GM12878 (cell line): ENCODE results near the gene TM9SF2. TPM values are rescaled to one million over a fixed set of nuclear protein-coding genes. Genes with fewer than 3 reads are reported as not detected.

Source experiments
- ATAC-seq: fragments of 200-7000 bp; cut with Tn5 transposase; 3 replicates; pipeline ENCODE4 v1.9.1; 2020; ENCODE audit warnings: mild to moderate bottlenecking, moderate library complexity
- BruUV-seq: library from RNA; stranded (reverse); fragments of 400-500 nt; replicated peaks from 2 replicates; lab custom pipeline; 2021; lab: Mats Ljungman, UMichigan
- CTCF ChIA-PET: fragments of 300-600 bp; sonication (Branson Sonifier 250); formaldehyde crosslinking; extraction: SDS; loops from one replicate; lab custom pipeline; 2021; ENCODE audit warnings: inconsistent platforms; lab: Yijun Ruan, JAX
- POLR2A ChIA-PET: fragments of 350-600 bp; formaldehyde crosslinking; extraction: SDS; loops from one replicate; lab custom pipeline; 2021; ENCODE audit warnings: inconsistent platforms; lab: Charles Lee
- RAD21 ChIA-PET: fragments of 300-600 bp; sonication (Branson Sonifier 250); formaldehyde crosslinking; loops from one replicate; lab custom pipeline; 2023; ENCODE audit warnings: antibody characterized with exemption; ENCODE audit not compliant: unreplicated experiment; lab: Charles Lee
- SMC1A ChIA-PET: fragments of 300-600 bp; sonication (Branson Sonifier 250); formaldehyde crosslinking; loops from one replicate; lab custom pipeline; 2023; ENCODE audit not compliant: unreplicated experiment, uncharacterized antibody; lab: Charles Lee
- DNase-seq: peaks from one replicate; pipeline ENCODE4 v3.0.0-alpha.2; 2011; ENCODE audit warnings: low read depth, low spot score
- FAIRE-seq: peaks from 3 replicates; lab custom pipeline; 2011; peaks lifted over from hg19 to GRCh38; lab: Jason Lieb, UNC
- H2AFZ ChIP-seq: 2 replicates; pipeline ENCODE4 v1.6.0; 2011; ENCODE audit warnings: low read depth, low read length, control low read depth; ENCODE audit not compliant: control insufficient read depth
- H3K27ac ChIP-seq: 2 replicates; pipeline ENCODE4 v1.5.1; 2011; ENCODE audit warnings: control low read depth; ENCODE audit not compliant: control insufficient read depth, insufficient read depth
- H3K27me3 ChIP-seq, 2 experiments: replicated peaks in 1 of 2; 2 replicates each; pipeline versions ENCODE4 v1.6.0 to v1.6.1; 2011; ENCODE audit warnings: low read length in 1 of 2; ENCODE audit not compliant: control insufficient read depth in 2 of 2, insufficient read depth in 2 of 2
- H3K36me3 ChIP-seq, 2 experiments: 2 replicates each; pipeline ENCODE4 v1.5.1; 2011; ENCODE audit warnings: low read length in 1 of 2; ENCODE audit not compliant: control insufficient read depth in 2 of 2, insufficient read depth in 2 of 2
- H3K4me1 ChIP-seq: 2 replicates; pipeline ENCODE4 v1.6.1; 2011; ENCODE audit warnings: mild to moderate bottlenecking, low read length, moderate library complexity, mixed read lengths; ENCODE audit not compliant: control insufficient read depth, insufficient read depth
- H3K4me2 ChIP-seq: 2 replicates; pipeline ENCODE4 v1.6.0; 2011; ENCODE audit warnings: control low read depth; ENCODE audit not compliant: control insufficient read depth, insufficient read depth
- H3K4me3 ChIP-seq: fragments of 200-600 bp; sonication (generic); 2 replicates; pipeline ENCODE4 v1.5.1; 2016
- H3K79me2 ChIP-seq: 2 replicates; pipeline ENCODE4 v1.6.0; 2011; ENCODE audit warnings: low read length; ENCODE audit not compliant: control insufficient read depth, insufficient read depth
- H3K9ac ChIP-seq: 2 replicates; pipeline ENCODE4 v1.8.0; 2011; ENCODE audit warnings: low read length, control low read depth, mixed read lengths; ENCODE audit not compliant: control insufficient read depth, insufficient read depth
- H3K9me3 ChIP-seq: replicated peaks from 3 replicates; pipeline ENCODE4 v1.5.1; 2011; ENCODE audit warnings: mild to moderate bottlenecking, low read length; ENCODE audit not compliant: control insufficient read depth, insufficient read depth
- H4K20me1 ChIP-seq: 2 replicates; pipeline ENCODE4 v1.6.0; 2011; ENCODE audit not compliant: control insufficient read depth, insufficient read depth
- BMI1 ChIP-seq: fragments of 450-650 bp; IDR thresholded peaks from 2 replicates; pipeline ENCODE4 v1.6.1; 2016; ENCODE audit warnings: mild to moderate bottlenecking, moderate library complexity, borderline replicate concordance
- CBX3 ChIP-seq: fragments of 200-600 bp; sonication (generic); IDR thresholded peaks from 2 replicates; pipeline ENCODE4 v1.6.1; 2016; ENCODE audit warnings: low read depth, borderline replicate concordance
- CREB1 ChIP-seq: IDR thresholded peaks from 2 replicates; pipeline ENCODE4 v1.6.1; 2012; ENCODE audit warnings: low read depth, mild to moderate bottlenecking, inconsistent platforms
- EP300 ChIP-seq, 2 experiments: fragments of 150-350 bp in 1 of 2; IDR thresholded peaks; 2 replicates each; pipeline ENCODE4 v1.6.1; 2011 to 2012; ENCODE audit warnings: low read depth in 2 of 2, low read length in 2 of 2, borderline replicate concordance in 1 of 2, improper control_type of control experiment in 1 of 2, inconsistent platforms in 1 of 2; ENCODE audit not compliant: control insufficient read depth in 1 of 2
- IRF5 ChIP-seq: fragments of 450-650 bp; IDR thresholded peaks from 2 replicates; pipeline ENCODE4 v1.6.1; 2017; ENCODE audit warnings: borderline replicate concordance
- KLF5 ChIP-seq: fragments of 450-650 bp; IDR thresholded peaks from 2 replicates; pipeline ENCODE4 v1.6.1; 2014; ENCODE audit warnings: mild to moderate bottlenecking; ENCODE audit not compliant: partially characterized antibody
- NFYA ChIP-seq: IDR thresholded peaks from 2 replicates; pipeline ENCODE4 v1.6.1; 2011; ENCODE audit warnings: low read depth, mild to moderate bottlenecking, low read length, improper control_type of control experiment, borderline replicate concordance
- PAX8 ChIP-seq: fragments of 450-650 bp; IDR thresholded peaks from 2 replicates; pipeline ENCODE4 v1.6.1; 2017; ENCODE audit warnings: mild to moderate bottlenecking, moderate library complexity
- POLR2A ChIP-seq: IDR thresholded peaks from 2 replicates; pipeline ENCODE4 v1.6.1; 2011; ENCODE audit warnings: low read depth, mild to moderate bottlenecking, low read length
- POU2F2 ChIP-seq: IDR thresholded peaks from 3 replicates; pipeline ENCODE4 v1.6.1; 2011; ENCODE audit warnings: low read depth, mild to moderate bottlenecking, low read length, borderline replicate concordance
- SIN3A ChIP-seq: IDR thresholded peaks from 2 replicates; pipeline ENCODE4 v1.6.1; 2012; ENCODE audit warnings: low read depth, low read length, improper control_type of control experiment
- SREBF1 ChIP-seq: IDR thresholded peaks from 2 replicates; pipeline ENCODE4 v1.6.1; 2012; ENCODE audit warnings: mild to moderate bottlenecking, low read length
- TCF7 ChIP-seq: IDR thresholded peaks from 2 replicates; pipeline ENCODE4 v1.6.1; 2014; ENCODE audit warnings: antibody characterized with exemption, borderline replicate concordance
- WGBS: methylation state at CpG from one replicate; pipeline ENCODE4 v1.1.6; 2016; ENCODE audit warnings: low lambda C conversion rate; ENCODE audit not compliant: insufficient replicate concordance, insufficient coverage; ENCODE audit errors: missing lambda C conversion rate; 5-methylcytosine and 5-hydroxymethylcytosine counted together
- in situ Hi-C: fragments of 300-500 bp; cut with MboI; formaldehyde crosslinking; loops from 9 replicates; pipeline ENCODE4 v1.14.3; 2018; ENCODE audit warnings: mixed read lengths
- intact Hi-C: fragments of 100-400 bp; cut with micrococcal nuclease; formaldehyde crosslinking; loops from one replicate; pipeline ENCODE4 v1.14.2; 2022; ENCODE audit not compliant: unreplicated experiment
- polyA plus RNA-seq, 11 experiments: library from polyadenylated mRNA; depleted of rRNA in 4 of 11; unstranded in 6 of 11; stranded (reverse) in 5 of 11; fragments of >200 nt; fragmentation: Nextera tagmentation in 4 of 11; fragmentation: Illumina TruSeq in 1 of 11; extraction: Ambion mirVana in 4 of 11; extraction: Trizol in 1 of 11; gene quantifications; 1 replicate in 1 of 11; 2 replicates in 10 of 11; pipeline versions ENCODE4 v1.2.1 to v1.2.3, GENCODE V29; 2011 to 2016; ENCODE audit warnings: inconsistent platforms in 2 of 11, missing spikeins in 2 of 11, low read depth in 1 of 11
- total RNA-seq, 4 experiments: library from RNA; depleted of rRNA in 3 of 4; stranded (reverse); fragments of >200 nt in 3 of 4; fragmentation: Illumina TruSeq in 1 of 4; extraction: Trizol in 1 of 4; gene quantifications; 2 replicates each; pipeline versions ENCODE4 v1.2.1 to v1.2.3, GENCODE V29; 2013 to 2021
- TF ChIP-seq, protein P1 (sequence below): IDR thresholded peaks from 2 replicates; pipeline ENCODE4 v1.6.1; 2012; ENCODE audit warnings: low read length, inconsistent platforms
- TF ChIP-seq, protein P2 (sequence below), 3 experiments: IDR thresholded peaks in 2 of 3; conservative IDR thresholded peaks in 1 of 3; 2 replicates each; pipeline ENCODE4 v1.5.1; 2011; ENCODE audit warnings: low read depth in 3 of 3, low read length in 3 of 3, mild to moderate bottlenecking in 3 of 3, control low read depth in 2 of 3, moderate library complexity in 2 of 3, inconsistent platforms in 1 of 3, mixed read lengths in 1 of 3; ENCODE audit not compliant: control insufficient read depth in 2 of 3, insufficient read depth in 1 of 3; ENCODE audit errors: extremely low read depth in 1 of 3
- TF ChIP-seq, protein P3 (sequence below): fragments of 450-650 bp; formaldehyde crosslinking; IDR thresholded peaks from 2 replicates; pipeline ENCODE4 v1.4.0; 2020; ENCODE audit warnings: mild to moderate bottlenecking, moderate library complexity

The TM9SF2 gene
- total and polyA plus RNA-seq, 10 of the 15 experiments (the other 5 are each of a cell fraction or from before 2014, with no cell fraction given): 34.6 to 128 (median 79.2) TPM

DNA sequence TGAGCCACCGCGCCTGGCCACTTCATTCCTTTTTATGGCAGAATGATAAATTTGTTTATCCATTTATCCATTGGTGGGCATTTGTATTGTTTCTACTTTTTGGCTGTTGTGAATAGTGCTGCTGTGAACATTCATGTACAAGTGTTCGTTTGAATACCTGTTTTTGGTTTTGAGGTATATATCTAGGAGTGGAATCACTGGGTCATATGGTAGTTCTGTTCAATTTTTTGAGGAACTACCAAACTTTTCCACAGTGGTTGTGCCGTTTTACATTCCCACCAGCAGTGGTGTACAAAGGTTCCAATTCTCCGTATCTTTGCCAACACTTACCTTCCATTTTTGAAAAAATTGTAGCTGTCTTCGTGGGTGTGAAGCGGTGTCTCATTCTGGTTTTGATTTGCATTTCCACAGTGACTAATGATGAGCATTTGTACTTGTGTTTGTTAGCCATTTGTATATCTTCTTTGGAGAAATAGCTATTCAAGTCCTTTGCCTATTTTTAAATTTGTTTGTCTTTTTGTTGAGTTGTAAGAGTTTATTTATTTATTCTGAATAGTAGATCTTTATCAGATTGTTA is 55.7 kb downstream of the TM9SF2 start:
- no peak for DNase-seq
- ChIA-PET RAD21 (no interaction called here), POLR2A (no interaction called here), SMC1A (interaction anchor here (1.2 kb wide), 1 partner anchor 16 kb away, joined by 4 read pairs; no protein-coding TSS in a partner anchor), CTCF (interaction anchor here (1.0 kb wide), 1 partner anchor 180 kb away, joined by 3 read pairs; no protein-coding TSS in a partner anchor)
- Histone ChIP-seq H3K27me3 (no peaks in the 10 kb centered on the region), H3K9me3 (no peaks in the 10 kb centered on the region), H3K27ac (no peak overlapping the region), H2AFZ (no peak overlapping the region), H3K79me2 (no peaks in the 10 kb centered on the region), H3K9ac (no peak overlapping the region), H4K20me1 (no peaks in the 10 kb centered on the region), H3K4me1 (no peaks in the 10 kb centered on the region), H3K36me3 (peaks cover 3 to 53% of the 10 kb centered on the region in 2 experiments), H3K4me2 (no peak overlapping the region), H3K4me3 (no peak overlapping the region)
- ATAC-seq: no peak
- intact Hi-C loops: no loop called here
- in situ Hi-C loops: no loop called here
- 95% methylated on average over 7 of the region's 7 CpGs for WGBS
- FAIRE-seq: no peak
- no TSS peak for BruUV-seq
- TF ChIP-seq POU2F2 (no peak), PAX8 (no peak), POLR2A (no peak), CREB1 (no peak), IRF5 (no peak), KLF5 (no peak), CBX3 (no peak), EP300 (IDR thresholded peaks at IDR 0.05; ENCODE audit: borderline replicate concordance in 1 of 2, control insufficient read depth in 1 of 2, low read depth in 2 of 2, low read length in 2 of 2) (no peak), SREBF1 (no peak), NFYA (no peak), TCF7 (no peak), SIN3A (no peak), BMI1 (no peak)
- TF ChIP-seq, protein P1, sequence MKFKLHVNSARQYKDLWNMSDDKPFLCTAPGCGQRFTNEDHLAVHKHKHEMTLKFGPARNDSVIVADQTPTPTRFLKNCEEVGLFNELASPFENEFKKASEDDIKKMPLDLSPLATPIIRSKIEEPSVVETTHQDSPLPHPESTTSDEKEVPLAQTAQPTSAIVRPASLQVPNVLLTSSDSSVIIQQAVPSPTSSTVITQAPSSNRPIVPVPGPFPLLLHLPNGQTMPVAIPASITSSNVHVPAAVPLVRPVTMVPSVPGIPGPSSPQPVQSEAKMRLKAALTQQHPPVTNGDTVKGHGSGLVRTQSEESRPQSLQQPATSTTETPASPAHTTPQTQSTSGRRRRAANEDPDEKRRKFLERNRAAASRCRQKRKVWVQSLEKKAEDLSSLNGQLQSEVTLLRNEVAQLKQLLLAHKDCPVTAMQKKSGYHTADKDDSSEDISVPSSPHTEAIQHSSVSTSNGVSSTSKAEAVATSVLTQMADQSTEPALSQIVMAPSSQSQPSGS: no peak
- TF ChIP-seq, protein P2, sequence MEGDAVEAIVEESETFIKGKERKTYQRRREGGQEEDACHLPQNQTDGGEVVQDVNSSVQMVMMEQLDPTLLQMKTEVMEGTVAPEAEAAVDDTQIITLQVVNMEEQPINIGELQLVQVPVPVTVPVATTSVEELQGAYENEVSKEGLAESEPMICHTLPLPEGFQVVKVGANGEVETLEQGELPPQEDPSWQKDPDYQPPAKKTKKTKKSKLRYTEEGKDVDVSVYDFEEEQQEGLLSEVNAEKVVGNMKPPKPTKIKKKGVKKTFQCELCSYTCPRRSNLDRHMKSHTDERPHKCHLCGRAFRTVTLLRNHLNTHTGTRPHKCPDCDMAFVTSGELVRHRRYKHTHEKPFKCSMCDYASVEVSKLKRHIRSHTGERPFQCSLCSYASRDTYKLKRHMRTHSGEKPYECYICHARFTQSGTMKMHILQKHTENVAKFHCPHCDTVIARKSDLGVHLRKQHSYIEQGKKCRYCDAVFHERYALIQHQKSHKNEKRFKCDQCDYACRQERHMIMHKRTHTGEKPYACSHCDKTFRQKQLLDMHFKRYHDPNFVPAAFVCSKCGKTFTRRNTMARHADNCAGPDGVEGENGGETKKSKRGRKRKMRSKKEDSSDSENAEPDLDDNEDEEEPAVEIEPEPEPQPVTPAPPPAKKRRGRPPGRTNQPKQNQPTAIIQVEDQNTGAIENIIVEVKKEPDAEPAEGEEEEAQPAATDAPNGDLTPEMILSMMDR (IDR thresholded peaks at IDR 0.05 in 2 of 3, conservative IDR thresholded peaks at IDR 0.05 in 1 of 3; ENCODE audit: control insufficient read depth in 2 of 3, extremely low read depth in 1 of 3, insufficient read depth in 1 of 3, low read depth in 3 of 3, low read length in 3 of 3): no peak
- TF ChIP-seq, protein P3, sequence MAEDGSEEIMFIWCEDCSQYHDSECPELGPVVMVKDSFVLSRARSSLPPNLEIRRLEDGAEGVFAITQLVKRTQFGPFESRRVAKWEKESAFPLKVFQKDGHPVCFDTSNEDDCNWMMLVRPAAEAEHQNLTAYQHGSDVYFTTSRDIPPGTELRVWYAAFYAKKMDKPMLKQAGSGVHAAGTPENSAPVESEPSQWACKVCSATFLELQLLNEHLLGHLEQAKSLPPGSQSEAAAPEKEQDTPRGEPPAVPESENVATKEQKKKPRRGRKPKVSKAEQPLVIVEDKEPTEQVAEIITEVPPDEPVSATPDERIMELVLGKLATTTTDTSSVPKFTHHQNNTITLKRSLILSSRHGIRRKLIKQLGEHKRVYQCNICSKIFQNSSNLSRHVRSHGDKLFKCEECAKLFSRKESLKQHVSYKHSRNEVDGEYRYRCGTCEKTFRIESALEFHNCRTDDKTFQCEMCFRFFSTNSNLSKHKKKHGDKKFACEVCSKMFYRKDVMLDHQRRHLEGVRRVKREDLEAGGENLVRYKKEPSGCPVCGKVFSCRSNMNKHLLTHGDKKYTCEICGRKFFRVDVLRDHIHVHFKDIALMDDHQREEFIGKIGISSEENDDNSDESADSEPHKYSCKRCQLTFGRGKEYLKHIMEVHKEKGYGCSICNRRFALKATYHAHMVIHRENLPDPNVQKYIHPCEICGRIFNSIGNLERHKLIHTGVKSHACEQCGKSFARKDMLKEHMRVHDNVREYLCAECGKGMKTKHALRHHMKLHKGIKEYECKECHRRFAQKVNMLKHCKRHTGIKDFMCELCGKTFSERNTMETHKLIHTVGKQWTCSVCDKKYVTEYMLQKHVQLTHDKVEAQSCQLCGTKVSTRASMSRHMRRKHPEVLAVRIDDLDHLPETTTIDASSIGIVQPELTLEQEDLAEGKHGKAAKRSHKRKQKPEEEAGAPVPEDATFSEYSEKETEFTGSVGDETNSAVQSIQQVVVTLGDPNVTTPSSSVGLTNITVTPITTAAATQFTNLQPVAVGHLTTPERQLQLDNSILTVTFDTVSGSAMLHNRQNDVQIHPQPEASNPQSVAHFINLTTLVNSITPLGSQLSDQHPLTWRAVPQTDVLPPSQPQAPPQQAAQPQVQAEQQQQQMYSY: no peak
